Measurements from ENCODE around the gene KRT16.
"Not testable (repeated sequence)": the region's sequence is repeated elsewhere in the genome, so short reads cannot be mapped to it uniquely, and the experiment has no call there.

GRCh38 chr17:41584331-41584927 is 28.1 kb downstream of the KRT16 start:
- TF ChIP-seq CTCF (IDR thresholded peaks at IDR 0.05; ENCODE audit: low read depth, low read length, poor library complexity, severe bottlenecking); EZH2phosphoT487 (IDR thresholded peaks at IDR 0.05; ENCODE audit: borderline replicate concordance, low read length): not testable (repeated sequence)

Measured in DOHH2 (cell line).